H9 (cell line): ENCODE data around the gene MLLT6. TPM values are rescaled to one million over a fixed set of nuclear protein-coding genes. Genes with fewer than 3 reads are reported as not detected.

Experiments used
- DNase-seq: peaks from one replicate; pipeline ENCODE4 v3.0.0-alpha.2; 2017
- H2AFZ ChIP-seq: one replicate; pipeline ENCODE4 v1.6.1; 2013; ENCODE audit warnings: mild to moderate bottlenecking, low read length, control low read depth, moderate library complexity
- H2AK5ac ChIP-seq: 2 replicates; pipeline ENCODE4 v1.6.1; 2013; ENCODE audit warnings: low read length, control low read depth, mixed read lengths; ENCODE audit not compliant: insufficient read length
- H2BK120ac ChIP-seq: one replicate; pipeline ENCODE4 v1.6.1; 2013; ENCODE audit warnings: low read depth, mild to moderate bottlenecking, low read length, control low read depth, inconsistent platforms; ENCODE audit not compliant: poor library complexity, severe bottlenecking
- H2BK12ac ChIP-seq: 2 replicates; pipeline ENCODE4 v1.6.1; 2013; ENCODE audit warnings: low read length, control low read depth, mixed read lengths, low read depth; ENCODE audit not compliant: insufficient read length
- H2BK15ac ChIP-seq: 2 replicates; pipeline ENCODE4 v1.6.1; 2013; ENCODE audit warnings: low read depth, low read length, control low read depth
- H2BK20ac ChIP-seq: one replicate; pipeline ENCODE4 v1.6.1; 2013; ENCODE audit warnings: low read depth, mild to moderate bottlenecking, low read length, control low read depth, inconsistent platforms; ENCODE audit not compliant: poor library complexity, severe bottlenecking
- H2BK5ac ChIP-seq: 2 replicates; pipeline ENCODE4 v1.6.1; 2013; ENCODE audit warnings: low read length, control low read depth, mixed read lengths; ENCODE audit not compliant: insufficient read length
- H3K14ac ChIP-seq: 2 replicates; pipeline ENCODE4 v1.6.1; 2013; ENCODE audit warnings: low read length, control low read depth; ENCODE audit not compliant: insufficient read depth
- H3K18ac ChIP-seq: 2 replicates; pipeline ENCODE4 v1.6.1; 2013; ENCODE audit warnings: low read depth, mild to moderate bottlenecking, mixed read lengths, low read length, control low read depth; ENCODE audit not compliant: insufficient read length
- H3K23ac ChIP-seq: 2 replicates; pipeline ENCODE4 v1.6.1; 2013; ENCODE audit warnings: low read length, control low read depth, mixed read lengths, low read depth; ENCODE audit not compliant: insufficient read length
- H3K23me2 ChIP-seq: 2 replicates; pipeline ENCODE4 v1.6.1; 2013; ENCODE audit warnings: low read depth, mild to moderate bottlenecking, mixed read lengths, low read length, control low read depth; ENCODE audit not compliant: insufficient read length, poor library complexity, severe bottlenecking
- H3K27ac ChIP-seq: 2 replicates; pipeline ENCODE4 v1.5.1; 2013; ENCODE audit warnings: low read length, control low read depth, mixed read lengths, low read depth; ENCODE audit not compliant: insufficient read length
- H3K27me3 ChIP-seq: 2 replicates; pipeline ENCODE4 v1.6.1; 2013; ENCODE audit warnings: low read length, control low read depth, inconsistent platforms; ENCODE audit not compliant: insufficient read depth
- H3K4ac ChIP-seq: 2 replicates; pipeline ENCODE4 v1.6.1; 2013; ENCODE audit warnings: low read depth, mild to moderate bottlenecking, control low read depth, inconsistent platforms, low read length, moderate library complexity
- H3K4me1 ChIP-seq: 2 replicates; pipeline ENCODE4 v1.6.1; 2013; ENCODE audit warnings: low read length, control low read depth, inconsistent platforms; ENCODE audit not compliant: insufficient read depth
- H3K4me2 ChIP-seq: 2 replicates; pipeline ENCODE4 v1.6.1; 2013; ENCODE audit warnings: low read length, control low read depth, mixed read lengths; ENCODE audit not compliant: insufficient read length, insufficient read depth
- H3K56ac ChIP-seq: 2 replicates; pipeline ENCODE4 v1.6.1; 2013; ENCODE audit warnings: low read depth, mild to moderate bottlenecking, mixed read lengths, low read length, control low read depth; ENCODE audit not compliant: insufficient read length
- H3K79me1 ChIP-seq: 2 replicates; pipeline ENCODE4 v1.6.1; 2013; ENCODE audit warnings: low read depth, mild to moderate bottlenecking, moderate library complexity, low read length, control low read depth, inconsistent platforms; ENCODE audit not compliant: insufficient read depth, poor library complexity, severe bottlenecking
- H3K79me2 ChIP-seq: 2 replicates; pipeline ENCODE4 v1.6.1; 2013; ENCODE audit warnings: low read length, control low read depth, inconsistent platforms; ENCODE audit not compliant: insufficient read depth
- H3K9ac ChIP-seq: 2 replicates; pipeline ENCODE4 v1.6.1; 2013; ENCODE audit warnings: low read length, control low read depth, mixed read lengths; ENCODE audit not compliant: insufficient read length; ENCODE audit errors: extremely low read depth
- H3K9me3 ChIP-seq: one replicate; pipeline ENCODE4 v1.6.1; 2013; ENCODE audit warnings: low read depth, low read length, inconsistent platforms; ENCODE audit not compliant: control insufficient read depth
- H3T11ph ChIP-seq: one replicate; pipeline ENCODE4 v1.6.1; 2013; ENCODE audit warnings: mild to moderate bottlenecking, low read length, control low read depth, inconsistent platforms
- H4K20me1 ChIP-seq: one replicate; pipeline ENCODE4 v1.6.1; 2013; ENCODE audit not compliant: control insufficient read depth, insufficient read length, insufficient read depth
- H4K5ac ChIP-seq: 2 replicates; pipeline ENCODE4 v1.6.1; 2013; ENCODE audit warnings: low read depth, mild to moderate bottlenecking, mixed read lengths, low read length, control low read depth; ENCODE audit not compliant: insufficient read length
- H4K8ac ChIP-seq: replicated peaks from 2 replicates; pipeline ENCODE4 v1.6.1; 2013; ENCODE audit warnings: low read length, control low read depth, mixed read lengths, low read depth; ENCODE audit not compliant: insufficient read length
- H4K91ac ChIP-seq: 2 replicates; pipeline ENCODE4 v1.6.1; 2013; ENCODE audit warnings: low read depth, mild to moderate bottlenecking, moderate library complexity, mixed read lengths, low read length, control low read depth; ENCODE audit not compliant: insufficient read length
- H3K27ac Mint-ChIP-seq, 3 experiments: 2 replicates in 2 of 3; 3 replicates in 1 of 3; pipeline ENCODE4 v1.8.0; 2020 to 2021; ENCODE audit warnings: mixed read lengths in 3 of 3, mild to moderate bottlenecking in 1 of 3, moderate library complexity in 1 of 3
- H3K27me3 Mint-ChIP-seq: 2 replicates; pipeline ENCODE4 v1.8.0; 2021; ENCODE audit warnings: low read depth, mild to moderate bottlenecking, moderate library complexity, mixed read lengths
- H3K36me3 Mint-ChIP-seq, 3 experiments: 2 replicates in 2 of 3; 3 replicates in 1 of 3; pipeline ENCODE4 v1.8.0; 2020 to 2021; ENCODE audit warnings: low read depth in 3 of 3, mixed read lengths in 3 of 3; ENCODE audit not compliant: insufficient read depth in 1 of 3
- H3K4me1 Mint-ChIP-seq, 2 experiments: 2 replicates each; pipeline ENCODE4 v1.8.0; 2020; ENCODE audit warnings: mixed read lengths in 2 of 2
- H3K4me3 Mint-ChIP-seq, 2 experiments: 2 replicates in 1 of 2; 3 replicates in 1 of 2; pipeline ENCODE4 v1.8.0; 2020 to 2021; ENCODE audit warnings: mild to moderate bottlenecking in 2 of 2, mixed read lengths in 2 of 2, moderate library complexity in 1 of 2
- H3K9me3 Mint-ChIP-seq, 2 experiments: 2 replicates in 1 of 2; 3 replicates in 1 of 2; pipeline ENCODE4 v1.8.0; 2020; ENCODE audit warnings: mild to moderate bottlenecking in 2 of 2, mixed read lengths in 2 of 2, moderate library complexity in 1 of 2
- CTCF ChIP-seq: fragments of 200-600 bp; sonication (generic); conservative IDR thresholded peaks from 3 replicates; pipeline ENCODE4 v1.8.0; 2021; ENCODE audit warnings: antibody characterized with exemption, mild to moderate bottlenecking
- WGBS: extraction: QIAGEN DNeasy Blood & Tissue Kit; methylation state at CpG from one replicate; pipeline ENCODE4 v1.1.7; 2013; ENCODE audit warnings: missing lambda C conversion rate, low lambda C conversion rate, mixed read lengths; ENCODE audit not compliant: insufficient read length; ENCODE audit errors: extremely low coverage; 5-methylcytosine and 5-hydroxymethylcytosine counted together
- total RNA-seq: library from RNA; stranded (reverse); gene quantifications from 2 replicates; pipeline ENCODE4 v1.2.1, GENCODE V29; 2021

MLLT6 gene
- total RNA-seq, 1 experiment from 2014 or later, result 26.4 TPM

GRCh38 chr17:38701504-38702165 is 3.4 kb upstream of the MLLT6 start:
- Histone ChIP-seq H3K9me3 (no peaks in the 10 kb centered on the region), H2BK120ac (no peak overlapping the region), H4K20me1 (no peaks in the 10 kb centered on the region), H3K23ac (no peak overlapping the region), H3T11ph (no peak overlapping the region), H2AFZ (no peak overlapping the region), H3K23me2 (peaks cover 22% of the 10 kb centered on the region), H3K9ac (no peak overlapping the region), H2BK20ac (no peak overlapping the region), H2AK5ac (no peak overlapping the region), H3K56ac (no peak overlapping the region), H3K27me3 (peaks cover 66% of the 10 kb centered on the region), H3K27ac (no peak overlapping the region), H4K91ac (no peak overlapping the region), H3K79me2 (no peaks in the 10 kb centered on the region), H2BK15ac (no peak overlapping the region), H4K5ac (no peak overlapping the region), H3K4ac (no peak overlapping the region), H3K4me1 (peaks cover under 1% of the 10 kb centered on the region; the same call in 1 of the 2 replicates), H2BK5ac (no peak overlapping the region), H4K8ac (no peak overlapping the region), H3K79me1 (no peaks in the 10 kb centered on the region), H3K18ac (no peak overlapping the region), H2BK12ac (no peak overlapping the region), H3K4me2 (peak overlapping the region; percentile 47), H3K14ac (no peak overlapping the region)
- H3K4me3 Mint-ChIP-seq, result peak overlapping the region; percentile 50 to 72
- H3K9me3 Mint-ChIP-seq, result peaks cover 0 to 3% of the 10 kb centered on the region in 2 experiments; a peak in 3 of 5 replicates
- H3K36me3 Mint-ChIP-seq, result no peaks in the 10 kb centered on the region; a peak in 1 of 7 replicates
- no peak overlapping the region for H3K27ac Mint-ChIP-seq
- peaks cover 91% of the 10 kb centered on the region for H3K27me3 Mint-ChIP-seq
- no peak for DNase-seq
- WGBS, result no CpG with 5 or more reads among the region's 25 CpGs
- TF ChIP-seq CTCF, result no peak
- peaks cover 31 to 38% of the 10 kb centered on the region in 2 experiments for H3K4me1 Mint-ChIP-seq
